ENCODE results near the gene RUNX1.

Gene RUNX1

DNA sequence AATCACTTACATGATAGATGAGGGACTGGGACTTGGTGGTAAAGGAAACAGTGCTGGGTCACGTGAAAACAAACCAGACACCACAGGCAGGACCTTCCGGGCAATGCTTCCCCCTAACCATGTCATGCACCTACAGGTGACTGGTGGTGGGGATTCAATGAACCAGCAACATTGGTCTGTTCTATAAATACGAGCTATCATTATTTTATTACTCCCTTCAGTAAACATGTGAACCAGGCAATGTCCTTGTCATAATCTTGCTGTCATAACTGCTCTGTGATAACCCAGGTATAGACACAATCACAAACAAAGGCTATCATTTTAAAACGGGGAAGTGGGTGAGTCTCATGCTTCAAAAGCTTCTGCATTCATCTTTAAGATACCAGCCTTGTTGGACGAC lies 226.9 kb downstream of the RUNX1 start:
- TF ChIP-seq, protein P1, sequence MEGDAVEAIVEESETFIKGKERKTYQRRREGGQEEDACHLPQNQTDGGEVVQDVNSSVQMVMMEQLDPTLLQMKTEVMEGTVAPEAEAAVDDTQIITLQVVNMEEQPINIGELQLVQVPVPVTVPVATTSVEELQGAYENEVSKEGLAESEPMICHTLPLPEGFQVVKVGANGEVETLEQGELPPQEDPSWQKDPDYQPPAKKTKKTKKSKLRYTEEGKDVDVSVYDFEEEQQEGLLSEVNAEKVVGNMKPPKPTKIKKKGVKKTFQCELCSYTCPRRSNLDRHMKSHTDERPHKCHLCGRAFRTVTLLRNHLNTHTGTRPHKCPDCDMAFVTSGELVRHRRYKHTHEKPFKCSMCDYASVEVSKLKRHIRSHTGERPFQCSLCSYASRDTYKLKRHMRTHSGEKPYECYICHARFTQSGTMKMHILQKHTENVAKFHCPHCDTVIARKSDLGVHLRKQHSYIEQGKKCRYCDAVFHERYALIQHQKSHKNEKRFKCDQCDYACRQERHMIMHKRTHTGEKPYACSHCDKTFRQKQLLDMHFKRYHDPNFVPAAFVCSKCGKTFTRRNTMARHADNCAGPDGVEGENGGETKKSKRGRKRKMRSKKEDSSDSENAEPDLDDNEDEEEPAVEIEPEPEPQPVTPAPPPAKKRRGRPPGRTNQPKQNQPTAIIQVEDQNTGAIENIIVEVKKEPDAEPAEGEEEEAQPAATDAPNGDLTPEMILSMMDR (IDR thresholded peaks at IDR 0.05): no peak

DNA sequence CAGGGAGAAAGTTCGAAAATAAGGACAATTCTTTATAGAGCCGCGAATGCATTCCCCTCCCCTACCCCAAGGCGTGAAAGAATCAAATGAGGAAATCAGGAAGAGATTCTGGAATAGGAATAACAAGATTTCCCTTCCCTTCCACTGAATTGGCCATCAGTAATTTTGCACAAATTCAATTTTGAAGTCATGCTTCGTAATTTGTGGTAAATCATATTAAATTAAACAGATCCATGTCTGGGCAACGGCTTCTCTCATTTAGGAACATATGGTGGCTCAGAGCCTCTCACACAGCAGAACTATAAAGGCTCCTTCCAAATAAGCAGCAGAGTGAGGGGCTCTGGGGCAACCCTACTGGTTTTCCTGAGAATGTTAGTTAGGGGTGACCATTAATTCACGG lies 227.4 kb downstream of the RUNX1 start:
- TF ChIP-seq, protein P1 (IDR thresholded peaks at IDR 0.05): no peak

DNA sequence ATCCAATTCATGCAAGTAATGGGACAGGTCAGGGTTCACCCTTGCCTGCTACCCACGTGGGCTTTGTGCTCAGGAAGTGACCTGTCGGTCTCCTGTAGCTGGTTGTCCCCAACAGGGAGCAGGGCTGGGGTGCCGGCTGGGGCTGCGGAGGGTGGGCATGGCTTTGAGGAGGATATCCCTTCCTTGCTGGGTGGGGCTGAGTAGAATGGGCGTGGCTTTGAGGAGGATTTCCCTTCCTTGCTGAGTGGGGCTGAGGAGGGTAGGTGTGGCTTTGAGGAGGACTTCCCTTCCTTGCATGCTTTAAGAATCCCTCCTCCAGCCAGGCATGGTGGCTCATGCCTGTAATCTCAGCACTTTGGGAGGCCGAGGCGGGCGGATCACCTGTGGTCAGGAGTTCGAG lies 229.1 kb downstream of the RUNX1 start:
- TF ChIP-seq, protein P1 (IDR thresholded peaks at IDR 0.05): no peak

- TF ChIP-seq, protein P1 (IDR thresholded peaks at IDR 0.05): no peak
These were observed 229.6 kb downstream of the RUNX1 start for GRCh38 chr21:34819357-34819999.

DNA sequence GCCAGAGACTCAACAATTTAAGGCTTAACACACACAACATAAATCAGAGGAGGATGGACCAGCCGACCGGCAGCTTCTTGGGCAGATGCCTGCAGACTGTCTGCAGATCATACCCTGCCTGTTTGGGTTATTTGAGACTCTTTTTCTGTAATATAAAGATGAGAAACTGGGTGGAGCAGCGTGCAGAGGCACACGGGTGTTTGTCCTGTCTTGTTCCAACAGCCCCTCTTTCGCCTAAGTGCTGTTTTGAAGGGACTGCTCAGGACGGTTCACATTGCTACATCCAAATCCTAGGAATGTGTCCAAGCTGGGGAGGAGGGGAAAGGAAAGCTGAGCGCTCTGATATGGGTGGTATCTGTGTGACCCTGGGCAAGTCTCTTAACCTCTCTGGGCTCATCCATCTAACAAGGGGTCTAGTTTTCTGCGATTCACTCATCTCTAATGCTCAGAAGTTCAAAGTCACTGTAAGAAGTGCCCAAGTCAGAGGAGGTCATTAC lies 230.4 kb downstream of the RUNX1 start:
- TF ChIP-seq, protein P1 (IDR thresholded peaks at IDR 0.05): no peak

GRCh38 chr21:34817821-34818661 lies 231.1 kb downstream of the RUNX1 start:
- TF ChIP-seq, protein P1 (IDR thresholded peaks at IDR 0.05): no peak

- TF ChIP-seq, protein P1 (IDR thresholded peaks at IDR 0.05): no peak
These were observed 233.0 kb downstream of the RUNX1 start for GRCh38 chr21:34815831-34816705.

Measured in LNCAP (cell line).